H9 (cell line): ENCODE data around the gene OLR1. TPM values are rescaled to one million over a fixed set of nuclear protein-coding genes. Genes with fewer than 3 reads are reported as not detected.
A peak's percentile ranks its signal among the peaks of the same experiment; 100 is the strongest.

Experiments
- DNase-seq: peaks from one replicate; pipeline ENCODE4 v3.0.0-alpha.2; 2017
- H2AFZ ChIP-seq: one replicate; pipeline ENCODE4 v1.6.1; 2013; ENCODE audit warnings: mild to moderate bottlenecking, low read length, control low read depth, moderate library complexity
- H2AK5ac ChIP-seq: 2 replicates; pipeline ENCODE4 v1.6.1; 2013; ENCODE audit warnings: low read length, control low read depth, mixed read lengths; ENCODE audit not compliant: insufficient read length
- H2BK120ac ChIP-seq: one replicate; pipeline ENCODE4 v1.6.1; 2013; ENCODE audit warnings: low read depth, mild to moderate bottlenecking, low read length, control low read depth, inconsistent platforms; ENCODE audit not compliant: poor library complexity, severe bottlenecking
- H2BK12ac ChIP-seq: 2 replicates; pipeline ENCODE4 v1.6.1; 2013; ENCODE audit warnings: low read length, control low read depth, mixed read lengths, low read depth; ENCODE audit not compliant: insufficient read length
- H2BK15ac ChIP-seq: 2 replicates; pipeline ENCODE4 v1.6.1; 2013; ENCODE audit warnings: low read depth, low read length, control low read depth
- H2BK20ac ChIP-seq: one replicate; pipeline ENCODE4 v1.6.1; 2013; ENCODE audit warnings: low read depth, mild to moderate bottlenecking, low read length, control low read depth, inconsistent platforms; ENCODE audit not compliant: poor library complexity, severe bottlenecking
- H2BK5ac ChIP-seq: 2 replicates; pipeline ENCODE4 v1.6.1; 2013; ENCODE audit warnings: low read length, control low read depth, mixed read lengths; ENCODE audit not compliant: insufficient read length
- H3K14ac ChIP-seq: 2 replicates; pipeline ENCODE4 v1.6.1; 2013; ENCODE audit warnings: low read length, control low read depth; ENCODE audit not compliant: insufficient read depth
- H3K18ac ChIP-seq: 2 replicates; pipeline ENCODE4 v1.6.1; 2013; ENCODE audit warnings: low read depth, mild to moderate bottlenecking, mixed read lengths, low read length, control low read depth; ENCODE audit not compliant: insufficient read length
- H3K23ac ChIP-seq: 2 replicates; pipeline ENCODE4 v1.6.1; 2013; ENCODE audit warnings: low read length, control low read depth, mixed read lengths, low read depth; ENCODE audit not compliant: insufficient read length
- H3K23me2 ChIP-seq: 2 replicates; pipeline ENCODE4 v1.6.1; 2013; ENCODE audit warnings: low read depth, mild to moderate bottlenecking, mixed read lengths, low read length, control low read depth; ENCODE audit not compliant: insufficient read length, poor library complexity, severe bottlenecking
- H3K27ac ChIP-seq: 2 replicates; pipeline ENCODE4 v1.5.1; 2013; ENCODE audit warnings: low read length, control low read depth, mixed read lengths, low read depth; ENCODE audit not compliant: insufficient read length
- H3K27me3 ChIP-seq: 2 replicates; pipeline ENCODE4 v1.6.1; 2013; ENCODE audit warnings: low read length, control low read depth, inconsistent platforms; ENCODE audit not compliant: insufficient read depth
- H3K4ac ChIP-seq: 2 replicates; pipeline ENCODE4 v1.6.1; 2013; ENCODE audit warnings: low read depth, mild to moderate bottlenecking, control low read depth, inconsistent platforms, low read length, moderate library complexity
- H3K4me1 ChIP-seq: 2 replicates; pipeline ENCODE4 v1.6.1; 2013; ENCODE audit warnings: low read length, control low read depth, inconsistent platforms; ENCODE audit not compliant: insufficient read depth
- H3K4me2 ChIP-seq: 2 replicates; pipeline ENCODE4 v1.6.1; 2013; ENCODE audit warnings: low read length, control low read depth, mixed read lengths; ENCODE audit not compliant: insufficient read length, insufficient read depth
- H3K56ac ChIP-seq: 2 replicates; pipeline ENCODE4 v1.6.1; 2013; ENCODE audit warnings: low read depth, mild to moderate bottlenecking, mixed read lengths, low read length, control low read depth; ENCODE audit not compliant: insufficient read length
- H3K79me1 ChIP-seq: 2 replicates; pipeline ENCODE4 v1.6.1; 2013; ENCODE audit warnings: low read depth, mild to moderate bottlenecking, moderate library complexity, low read length, control low read depth, inconsistent platforms; ENCODE audit not compliant: insufficient read depth, poor library complexity, severe bottlenecking
- H3K79me2 ChIP-seq: 2 replicates; pipeline ENCODE4 v1.6.1; 2013; ENCODE audit warnings: low read length, control low read depth, inconsistent platforms; ENCODE audit not compliant: insufficient read depth
- H3K9ac ChIP-seq: 2 replicates; pipeline ENCODE4 v1.6.1; 2013; ENCODE audit warnings: low read length, control low read depth, mixed read lengths; ENCODE audit not compliant: insufficient read length; ENCODE audit errors: extremely low read depth
- H3K9me3 ChIP-seq: one replicate; pipeline ENCODE4 v1.6.1; 2013; ENCODE audit warnings: low read depth, low read length, inconsistent platforms; ENCODE audit not compliant: control insufficient read depth
- H3T11ph ChIP-seq: one replicate; pipeline ENCODE4 v1.6.1; 2013; ENCODE audit warnings: mild to moderate bottlenecking, low read length, control low read depth, inconsistent platforms
- H4K20me1 ChIP-seq: one replicate; pipeline ENCODE4 v1.6.1; 2013; ENCODE audit not compliant: control insufficient read depth, insufficient read length, insufficient read depth
- H4K5ac ChIP-seq: 2 replicates; pipeline ENCODE4 v1.6.1; 2013; ENCODE audit warnings: low read depth, mild to moderate bottlenecking, mixed read lengths, low read length, control low read depth; ENCODE audit not compliant: insufficient read length
- H4K8ac ChIP-seq: replicated peaks from 2 replicates; pipeline ENCODE4 v1.6.1; 2013; ENCODE audit warnings: low read length, control low read depth, mixed read lengths, low read depth; ENCODE audit not compliant: insufficient read length
- H4K91ac ChIP-seq: 2 replicates; pipeline ENCODE4 v1.6.1; 2013; ENCODE audit warnings: low read depth, mild to moderate bottlenecking, moderate library complexity, mixed read lengths, low read length, control low read depth; ENCODE audit not compliant: insufficient read length
- H3K27ac Mint-ChIP-seq, 3 experiments: 2 replicates in 2 of 3; 3 replicates in 1 of 3; pipeline ENCODE4 v1.8.0; 2020 to 2021; ENCODE audit warnings: mixed read lengths in 3 of 3, mild to moderate bottlenecking in 1 of 3, moderate library complexity in 1 of 3
- H3K27me3 Mint-ChIP-seq: 2 replicates; pipeline ENCODE4 v1.8.0; 2021; ENCODE audit warnings: low read depth, mild to moderate bottlenecking, moderate library complexity, mixed read lengths
- H3K36me3 Mint-ChIP-seq, 3 experiments: 2 replicates in 2 of 3; 3 replicates in 1 of 3; pipeline ENCODE4 v1.8.0; 2020 to 2021; ENCODE audit warnings: low read depth in 3 of 3, mixed read lengths in 3 of 3; ENCODE audit not compliant: insufficient read depth in 1 of 3
- H3K4me1 Mint-ChIP-seq, 2 experiments: 2 replicates each; pipeline ENCODE4 v1.8.0; 2020; ENCODE audit warnings: mixed read lengths in 2 of 2
- H3K4me3 Mint-ChIP-seq, 2 experiments: 2 replicates in 1 of 2; 3 replicates in 1 of 2; pipeline ENCODE4 v1.8.0; 2020 to 2021; ENCODE audit warnings: mild to moderate bottlenecking in 2 of 2, mixed read lengths in 2 of 2, moderate library complexity in 1 of 2
- H3K9me3 Mint-ChIP-seq, 2 experiments: 2 replicates in 1 of 2; 3 replicates in 1 of 2; pipeline ENCODE4 v1.8.0; 2020; ENCODE audit warnings: mild to moderate bottlenecking in 2 of 2, mixed read lengths in 2 of 2, moderate library complexity in 1 of 2
- WGBS: extraction: QIAGEN DNeasy Blood & Tissue Kit; methylation state at CpG from one replicate; pipeline ENCODE4 v1.1.7; 2013; ENCODE audit warnings: missing lambda C conversion rate, low lambda C conversion rate, mixed read lengths; ENCODE audit not compliant: insufficient read length; ENCODE audit errors: extremely low coverage; 5-methylcytosine and 5-hydroxymethylcytosine counted together
- total RNA-seq: library from RNA; stranded (reverse); gene quantifications from 2 replicates; pipeline ENCODE4 v1.2.1, GENCODE V29; 2021
- TF ChIP-seq, protein P1 (sequence below): fragments of 200-600 bp; sonication (generic); conservative IDR thresholded peaks from 3 replicates; pipeline ENCODE4 v1.8.0; 2021; ENCODE audit warnings: antibody characterized with exemption, mild to moderate bottlenecking

The OLR1 gene
- total RNA-seq, 1 experiment from 2014 or later: not detected

GRCh38 chr12:10215436-10215835 is 43.5 kb upstream of the OLR1 start:
- no peak overlapping the region for H2BK15ac ChIP-seq
- H3K79me2 ChIP-seq: peaks cover 3% of the 10 kb centered on the region; the same call in 1 of the 2 replicates
- no peak for DNase-seq
- no peak overlapping the region for H2AFZ ChIP-seq
- TF ChIP-seq, protein P1, sequence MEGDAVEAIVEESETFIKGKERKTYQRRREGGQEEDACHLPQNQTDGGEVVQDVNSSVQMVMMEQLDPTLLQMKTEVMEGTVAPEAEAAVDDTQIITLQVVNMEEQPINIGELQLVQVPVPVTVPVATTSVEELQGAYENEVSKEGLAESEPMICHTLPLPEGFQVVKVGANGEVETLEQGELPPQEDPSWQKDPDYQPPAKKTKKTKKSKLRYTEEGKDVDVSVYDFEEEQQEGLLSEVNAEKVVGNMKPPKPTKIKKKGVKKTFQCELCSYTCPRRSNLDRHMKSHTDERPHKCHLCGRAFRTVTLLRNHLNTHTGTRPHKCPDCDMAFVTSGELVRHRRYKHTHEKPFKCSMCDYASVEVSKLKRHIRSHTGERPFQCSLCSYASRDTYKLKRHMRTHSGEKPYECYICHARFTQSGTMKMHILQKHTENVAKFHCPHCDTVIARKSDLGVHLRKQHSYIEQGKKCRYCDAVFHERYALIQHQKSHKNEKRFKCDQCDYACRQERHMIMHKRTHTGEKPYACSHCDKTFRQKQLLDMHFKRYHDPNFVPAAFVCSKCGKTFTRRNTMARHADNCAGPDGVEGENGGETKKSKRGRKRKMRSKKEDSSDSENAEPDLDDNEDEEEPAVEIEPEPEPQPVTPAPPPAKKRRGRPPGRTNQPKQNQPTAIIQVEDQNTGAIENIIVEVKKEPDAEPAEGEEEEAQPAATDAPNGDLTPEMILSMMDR: no peak
- H3K18ac ChIP-seq: no peak overlapping the region
- no peak overlapping the region for H4K8ac ChIP-seq
- no peak overlapping the region for H3K27ac ChIP-seq
- H3K23ac ChIP-seq: no peak overlapping the region
- peaks cover 12% of the 10 kb centered on the region for H3K23me2 ChIP-seq
- no peak overlapping the region for H2BK5ac ChIP-seq
- H4K20me1 ChIP-seq: peaks cover 3% of the 10 kb centered on the region
- H2AK5ac ChIP-seq: no peak overlapping the region
- H3T11ph ChIP-seq: no peak overlapping the region
- no peak overlapping the region for H3K4ac ChIP-seq
- H3K9me3 Mint-ChIP-seq: no peaks in the 10 kb centered on the region
- H3K4me2 ChIP-seq: peak overlapping the region; percentile 64
- H2BK20ac ChIP-seq: no peak overlapping the region
- H3K4me1 Mint-ChIP-seq: peaks cover 19 to 23% of the 10 kb centered on the region in 2 experiments
- peaks cover 6% of the 10 kb centered on the region for H3K4me1 ChIP-seq
- no peak overlapping the region for H3K27ac Mint-ChIP-seq
- H3K9me3 ChIP-seq: no peaks in the 10 kb centered on the region
- H3K27me3 ChIP-seq: no peaks in the 10 kb centered on the region
- H2BK120ac ChIP-seq: no peak overlapping the region
- peak overlapping the region in 1 of 2 experiments; percentile 99; a peak in 3 of 5 replicates for H3K4me3 Mint-ChIP-seq
- no peaks in the 10 kb centered on the region for H3K27me3 Mint-ChIP-seq
- H4K91ac ChIP-seq: no peak overlapping the region
- no peak overlapping the region for H3K14ac ChIP-seq
- WGBS: no CpG with 5 or more reads among the region's 2 CpGs
- no peak overlapping the region for H3K9ac ChIP-seq
- peaks cover 11% of the 10 kb centered on the region for H3K79me1 ChIP-seq
- H3K56ac ChIP-seq: no peak overlapping the region
- H3K36me3 Mint-ChIP-seq: peaks cover 6 to 22% (median 13%) of the 10 kb centered on the region in 3 experiments
- no peak overlapping the region for H4K5ac ChIP-seq
- no peak overlapping the region for H2BK12ac ChIP-seq
